ENCODE results near the gene NUFIP1. TPM values are rescaled to one million over a fixed set of nuclear protein-coding genes. Genes with fewer than 3 reads are reported as not detected.

Gene NUFIP1
- total and polyA plus RNA-seq, 2 experiments from 2014 or later, result 7.7 to 23.9 TPM

GRCh38 chr13:45016792-45017425 lies 27.6 kb upstream of the NUFIP1 start (continued):
- no peak for TF ChIP-seq REST (IDR thresholded peaks at IDR 0.05; ENCODE audit: unreplicated experiment)

- Mint-ChIP-seq H3K36me3 (ENCODE audit: low read depth) (peaks cover 21% of the 10 kb centered on the region), H3K27me3 (ENCODE audit: insufficient read depth, low read depth, poor library complexity) (no peaks in the 10 kb centered on the region), H3K9me3 (no peaks in the 10 kb centered on the region), H3K4me3 (no peak overlapping the region), H3K27ac (no peak overlapping the region), H3K4me1 (no peaks in the 10 kb centered on the region)
- Histone ChIP-seq H3K4me2 (no peak overlapping the region), H4K20me1 (replicated peaks; ENCODE audit: insufficient read depth) (no peaks in the 10 kb centered on the region), H3K4me3 (no peak overlapping the region), H3K9me2 (ENCODE audit: insufficient read depth) (no peaks in the 10 kb centered on the region), H3K27ac (ENCODE audit: low read depth) (no peak overlapping the region), H3K27me3 (ENCODE audit: insufficient read depth) (no peaks in the 10 kb centered on the region), H3K79me2 (replicated peaks; ENCODE audit: insufficient read depth) (no peaks in the 10 kb centered on the region), H2AFZ (no peak overlapping the region), H3K36me3 (ENCODE audit: insufficient read depth) (no peaks in the 10 kb centered on the region; the same call in 1 of the 2 replicates), H3K4me1 (ENCODE audit: insufficient read depth) (no peaks in the 10 kb centered on the region), H3F3A (replicated peaks; ENCODE audit: low read depth) (no peaks in the 10 kb centered on the region)
- ATAC-seq (no peak), DNase-seq (ENCODE audit: low spot score) (no peak)
- no peak for TF ChIP-seq CTCF (conservative IDR thresholded peaks at IDR 0.05; ENCODE audit: low read depth in 2 of 2)
- TF ChIP-seq NANOG (IDR thresholded peaks at IDR 0.05; ENCODE audit: borderline replicate concordance), result no peak
- TF ChIP-seq CREB1 (CRISPR knock-in tag; IDR thresholded peaks at IDR 0.05; ENCODE audit: low read depth), result no peak
- no peak for TF ChIP-seq JUNB (IDR thresholded peaks at IDR 0.05; ENCODE audit: unreplicated experiment)
- no peak for TF ChIP-seq ZNF462 (CRISPR knock-in tag; IDR thresholded peaks at IDR 0.05)
- no peak for TF ChIP-seq POLR2AphosphoS5 (IDR thresholded peaks at IDR 0.05; ENCODE audit: low read depth)
- no peak for TF ChIP-seq STAT1 (IDR thresholded peaks at IDR 0.05; ENCODE audit: unreplicated experiment)
- no peak for TF ChIP-seq REST (IDR thresholded peaks at IDR 0.05; ENCODE audit: unreplicated experiment)
Measured at GRCh38 chr13:45015300-45015699, 26.0 kb upstream of the NUFIP1 start.
